PC-9 (cell line): ENCODE results near the gene CPNE1. TPM values are rescaled to one million over a fixed set of nuclear protein-coding genes. Genes with fewer than 3 reads are reported as not detected.

Experiments used
- BruUV-seq: library from RNA; stranded (reverse); fragments of 400-500 nt; replicated peaks from 2 replicates; lab custom pipeline; 2021; lab: Mats Ljungman, UMichigan
- CTCF ChIA-PET: fragments of 300-600 bp; sonication (Branson Sonifier 250); formaldehyde crosslinking; loops from one replicate; lab custom pipeline; 2022; ENCODE audit warnings: antibody characterized with exemption; lab: Charles Lee
- POLR2A ChIA-PET: fragments of 300-600 bp; sonication (Branson Sonifier 250); formaldehyde crosslinking; loops from one replicate; lab custom pipeline; 2022; ENCODE audit warnings: antibody characterized with exemption; ENCODE audit not compliant: unreplicated experiment; lab: Charles Lee
- DNase-seq, 2 experiments: peaks; one replicate each; pipeline versions ENCODE4 v3.0.0 to v3.0.0-alpha.2; 2015 to 2022; ENCODE audit warnings: mixed read lengths in 1 of 2
- H2AFZ ChIP-seq: fragments of 200-600 bp; sonication (generic); 2 replicates; pipeline ENCODE4 v1.8.1; 2017; ENCODE audit warnings: antibody characterized with exemption
- H3F3A ChIP-seq: fragments of 200-600 bp; sonication (generic); 2 replicates; pipeline ENCODE4 v1.8.1; 2017; ENCODE audit warnings: antibody characterized with exemption, mild to moderate bottlenecking, low read depth; ENCODE audit not compliant: insufficient read depth
- H3K27ac ChIP-seq: fragments of 200-600 bp; sonication (generic); 2 replicates; pipeline ENCODE4 v1.6.1; 2016; ENCODE audit warnings: mixed run types
- H3K27me3 ChIP-seq: fragments of 200-600 bp; sonication (generic); 2 replicates; pipeline ENCODE4 v1.6.1; 2016; ENCODE audit warnings: low read depth, mixed run types; ENCODE audit not compliant: insufficient read depth
- H3K36me3 ChIP-seq: fragments of 200-600 bp; sonication (generic); 2 replicates; pipeline ENCODE4 v1.6.1; 2016; ENCODE audit warnings: low read depth, mixed run types
- H3K4me1 ChIP-seq: fragments of 200-600 bp; sonication (generic); replicated peaks from 2 replicates; pipeline ENCODE4 v1.6.1; 2016; ENCODE audit warnings: mixed run types; ENCODE audit not compliant: insufficient read depth
- H3K4me2 ChIP-seq: fragments of 200-600 bp; sonication (generic); 2 replicates; pipeline ENCODE4 v1.6.1; 2017; ENCODE audit warnings: mixed run types
- H3K4me3 ChIP-seq: fragments of 200-600 bp; sonication (generic); 2 replicates; pipeline ENCODE4 v1.6.1; 2016; ENCODE audit warnings: mixed run types
- H3K79me2 ChIP-seq: fragments of 200-600 bp; sonication (generic); 2 replicates; pipeline ENCODE4 v1.6.1; 2017; ENCODE audit warnings: low read depth, mixed run types
- H3K9me2 ChIP-seq: fragments of 200-600 bp; sonication (generic); 2 replicates; pipeline ENCODE4 v1.8.1; 2017; ENCODE audit warnings: mild to moderate bottlenecking; ENCODE audit not compliant: insufficient read depth
- H3K9me3 ChIP-seq: fragments of 200-600 bp; sonication (generic); 2 replicates; pipeline ENCODE4 v1.8.1; 2016; ENCODE audit warnings: low read depth; ENCODE audit not compliant: insufficient read depth
- H4K20me1 ChIP-seq: fragments of 200-600 bp; sonication (generic); 2 replicates; pipeline ENCODE4 v1.8.1; 2017; ENCODE audit not compliant: insufficient read depth
- CTCF ChIP-seq: fragments of 200-600 bp; sonication (generic); conservative IDR thresholded peaks from 2 replicates; pipeline ENCODE4 v1.6.1; 2017; ENCODE audit warnings: mixed run types, antibody characterized with exemption, mild to moderate bottlenecking, moderate library complexity
- EZH2 ChIP-seq: fragments of 200-600 bp; sonication (generic); IDR thresholded peaks from 2 replicates; pipeline ENCODE4 v1.8.0; 2017; ENCODE audit warnings: antibody characterized with exemption, low read depth
- intact Hi-C: fragments of 100-400 bp; cut with micrococcal nuclease; formaldehyde crosslinking; loops from one replicate; pipeline ENCODE4 v1.10.0; 2022; ENCODE audit not compliant: unreplicated experiment
- total RNA-seq: library from RNA; stranded (reverse); gene quantifications from 2 replicates; pipeline ENCODE4 v1.2.3, GENCODE V29; 2021

The CPNE1 gene
- total RNA-seq, 1 experiment from 2014 or later, result 271 TPM

- Histone ChIP-seq H3K9me2 (no peaks in the 10 kb centered on the region), H3K4me2 (peak overlapping the region; percentile 83), H3K4me1 (peaks cover 25% of the 10 kb centered on the region), H3K4me3 (peak overlapping the region; percentile 96; the same call in 1 of the 2 replicates), H3K27ac (no peak overlapping the region), H3K36me3 (peaks cover 16% of the 10 kb centered on the region; the same call in 1 of the 2 replicates), H4K20me1 (peaks cover 25% of the 10 kb centered on the region), H3K79me2 (peaks cover 36% of the 10 kb centered on the region), H3K27me3 (no peaks in the 10 kb centered on the region), H3F3A (peaks cover 34% of the 10 kb centered on the region), H3K9me3 (no peaks in the 10 kb centered on the region), H2AFZ (no peak overlapping the region)
- POLR2A ChIA-PET, result no interaction called here
- DNase-seq, result no peak
- no TSS peak for BruUV-seq
- TF ChIP-seq EZH2 (no peak), CTCF (no peak)
- CTCF ChIA-PET, result interaction anchor here (0.6 kb wide), 1 partner anchor 257 kb away, joined by 4 read pairs; no protein-coding TSS in a partner anchor
- intact Hi-C loops, result loop anchor here (5.0 kb wide), 2 partner anchors 80 to 230 kb away; partner anchors contain the start of gene SPAG4
Measured at GRCh38 chr20:35697696-35698297, 33.1 kb upstream of the CPNE1 start.

- Histone ChIP-seq H3K79me2 (peaks cover 33% of the 10 kb centered on the region), H3K27ac (no peak overlapping the region), H4K20me1 (peaks cover 8% of the 10 kb centered on the region; the same call in 1 of the 2 replicates), H3K4me1 (peaks cover 22% of the 10 kb centered on the region), H3K27me3 (no peaks in the 10 kb centered on the region), H3K4me2 (no peak overlapping the region), H3F3A (peaks cover 16% of the 10 kb centered on the region), H2AFZ (no peak overlapping the region), H3K36me3 (peaks cover 12% of the 10 kb centered on the region; the same call in 1 of the 2 replicates), H3K4me3 (no peak overlapping the region), H3K9me2 (no peaks in the 10 kb centered on the region), H3K9me3 (no peaks in the 10 kb centered on the region)
- BruUV-seq, result no TSS peak
- ChIA-PET POLR2A (no interaction called here), CTCF (no interaction called here)
- DNase-seq, result no peak
- TF ChIP-seq CTCF, result no peak
- TF ChIP-seq EZH2, result no peak
- intact Hi-C loops, result loop anchor here (5.0 kb wide), 2 partner anchors 79 to 229 kb away; partner anchors contain the start of gene SPAG4
Measured at GRCh38 chr20:35695978-35696377, 31.3 kb upstream of the CPNE1 start.

- TF ChIP-seq EZH2 (no peak), CTCF (no peak)
Measured at GRCh38 chr20:35695245-35695749, 30.6 kb upstream of the CPNE1 start.

More at GRCh38 chr20:35695245-35695749, 30.6 kb upstream of the CPNE1 start:
- H3K9me3 ChIP-seq, result no peaks in the 10 kb centered on the region
- peaks cover 15% of the 10 kb centered on the region for H3K4me1 ChIP-seq
- intact Hi-C loops, result loop anchor here (5.0 kb wide), 2 partner anchors 78 to 228 kb away; partner anchors contain the start of gene SPAG4
- no TSS peak for BruUV-seq
- H3K4me2 ChIP-seq, result no peak overlapping the region
- H3K4me3 ChIP-seq, result no peak overlapping the region
- H3K9me2 ChIP-seq, result no peaks in the 10 kb centered on the region
- H3F3A ChIP-seq, result peaks cover 9% of the 10 kb centered on the region
- ChIA-PET POLR2A (no interaction called here), CTCF (no interaction called here)
- H3K36me3 ChIP-seq, result peaks cover 11% of the 10 kb centered on the region; the same call in 1 of the 2 replicates
- H3K27me3 ChIP-seq, result no peaks in the 10 kb centered on the region
- H2AFZ ChIP-seq, result no peak overlapping the region
- H4K20me1 ChIP-seq, result 0 out of 2 replicates have a peak, but pooled peaks cover 1% of the 10 kb centered on the region
- H3K27ac ChIP-seq, result no peak overlapping the region
- DNase-seq, result no peak
- H3K79me2 ChIP-seq, result peaks cover 27% of the 10 kb centered on the region
